Spleen (tissue), 7 donors: Measurements from ENCODE around the gene LRRC8D.

Experiments
- CTCF ChIP-seq, 11 experiments: fragments of 200-600 bp in 7 of 11; fragments of 450-650 bp in 4 of 11; sonication (generic) in 4 of 11; IDR thresholded peaks in 8 of 11; conservative IDR thresholded peaks in 3 of 11; 1 replicate in 7 of 11; 2 replicates in 4 of 11; pipeline versions ENCODE4 v1.4.0 to v1.8.0; 2016 to 2021; ENCODE audit warnings: antibody characterized with exemption in 11 of 11, inconsistent platforms in 4 of 11, mild to moderate bottlenecking in 1 of 11
- POLR2A ChIP-seq, 3 donors: fragments of 450-650 bp; IDR thresholded peaks; one replicate each; pipeline ENCODE4 v1.5.1; 2017; ENCODE audit warnings: antibody characterized with exemption in 3 of 3, mild to moderate bottlenecking in 1 of 3
- donor health status: DM: no; HTN: no; CAD: no; lungs with moderate emphysema.
- donor health status: DM: no; HTN: no; CAD: no.
- donor health status: DM: no; HTN: no; CAD: no.

DNA sequence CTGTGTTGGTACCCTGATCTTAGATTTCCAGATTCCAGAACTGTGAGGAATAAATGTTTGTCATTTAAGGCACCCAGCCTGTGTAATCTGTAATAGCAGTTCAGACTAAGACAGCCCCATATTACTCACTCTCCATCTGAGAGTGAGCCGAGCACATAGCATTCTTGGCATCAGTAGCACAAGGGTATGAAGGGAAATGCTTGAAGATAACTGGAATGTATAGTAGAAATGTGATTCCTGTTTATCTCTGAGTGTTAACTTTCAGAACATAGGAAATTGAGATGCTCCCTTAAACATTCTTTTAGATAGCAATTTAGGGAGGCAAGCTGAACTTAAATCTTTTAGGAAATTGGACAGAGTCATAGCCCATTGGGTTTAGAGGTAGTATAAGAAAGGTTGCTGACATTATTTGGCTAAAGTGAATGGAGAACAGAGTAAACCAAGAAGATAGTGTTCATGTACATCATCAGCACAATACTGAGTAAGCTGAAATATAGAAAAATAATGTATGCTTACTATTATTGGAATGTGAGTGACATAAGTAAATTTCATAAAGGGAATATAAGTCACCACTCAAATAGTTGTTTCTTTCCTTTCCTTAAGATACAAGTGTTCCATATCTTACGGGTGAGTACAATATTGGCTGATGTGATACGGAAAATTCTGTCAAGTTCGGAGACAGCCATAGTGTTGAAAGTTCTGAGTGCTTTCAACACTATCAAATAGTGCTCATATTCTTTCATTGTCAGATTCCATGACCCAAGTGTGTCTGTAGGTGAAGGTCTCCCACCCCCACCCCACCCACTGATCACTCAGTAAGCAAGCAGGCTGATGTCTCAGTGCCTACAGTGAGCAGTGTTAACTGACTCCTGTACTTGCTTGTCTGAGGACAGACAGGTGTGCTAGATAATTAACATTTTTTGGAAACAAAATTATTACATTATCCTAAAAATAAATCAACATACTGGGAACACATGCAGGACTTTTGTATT, 73.7 kb downstream of the LRRC8D start:
- TF ChIP-seq POLR2A (IDR thresholded peaks at IDR 0.05) = no peak
- no peak for TF ChIP-seq CTCF (IDR thresholded peaks at IDR 0.05 in 8 of 11, conservative IDR thresholded peaks at IDR 0.05 in 3 of 11)
